HepG2 (cell line): ENCODE measurements around the gene RHOBTB3.

Experiments
- BHLHE40 ChIP-seq: IDR thresholded peaks from 2 replicates; pipeline ENCODE4 v1.6.1; 2011; ENCODE audit warnings: low read length, improper control_type of control experiment
- RXRA ChIP-seq: sonication (generic); formaldehyde crosslinking; IDR thresholded peaks from 2 replicates; pipeline ENCODE4 v1.5.1; 2020; ENCODE audit warnings: missing genetic modification reagents
- TCF7L2 ChIP-seq: IDR thresholded peaks from 2 replicates; pipeline ENCODE4 v1.6.1; 2011; ENCODE audit warnings: mild to moderate bottlenecking, low read depth, low read length, moderate library complexity
- ZNF616 ChIP-seq: sonication (generic); formaldehyde crosslinking; IDR thresholded peaks from 2 replicates; pipeline ENCODE4 v1.5.0; 2020; ENCODE audit warnings: low read depth, mild to moderate bottlenecking, missing genetic modification reagents

DNA sequence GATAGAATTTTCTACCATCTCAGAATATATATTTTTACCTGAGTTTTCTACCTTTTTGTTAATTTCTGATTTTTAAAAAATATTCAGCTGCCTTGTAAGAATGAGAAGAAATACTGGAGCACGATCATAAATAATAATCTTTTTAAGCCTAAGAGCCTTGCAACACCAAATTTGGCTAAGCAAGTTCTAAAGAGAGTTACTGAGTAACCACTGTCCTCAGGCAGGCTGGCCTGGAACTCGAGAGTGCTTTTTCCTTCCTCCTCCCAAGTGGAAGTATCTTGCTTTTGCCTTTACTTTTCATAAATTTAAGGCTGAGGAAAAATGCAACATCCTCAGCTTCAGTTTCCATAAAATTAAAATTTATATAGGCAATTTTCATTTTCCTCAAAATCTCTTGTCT lies 70.4 kb downstream of the RHOBTB3 start:
- TF ChIP-seq TCF7L2 (no peak), BHLHE40 (no peak), ZNF616 (CRISPR knock-in tag) (no peak), RXRA (CRISPR knock-in tag) (no peak)
